Endothelial cell of umbilical vein (primary cell): Measurements from ENCODE around the gene GIPR. TPM values are rescaled to one million over a fixed set of nuclear protein-coding genes. Genes with fewer than 3 reads are reported as not detected.

Experiments used
- BruUV-seq: library from RNA; stranded (reverse); fragments of 400-500 nt; replicated peaks from 2 replicates; lab custom pipeline; 2021; lab: Mats Ljungman, UMichigan
- CTCF ChIA-PET: fragments of 300-600, 350-600 bp; sonication (Branson Sonifier 250); formaldehyde crosslinking; loops from one replicate; lab custom pipeline; 2021; ENCODE audit warnings: antibody characterized with exemption, inconsistent platforms; lab: Charles Lee
- POLR2A ChIA-PET: fragments of 300-600, 350-600 bp; sonication (Branson Sonifier 250); formaldehyde crosslinking; loops from one replicate; lab custom pipeline; 2021; ENCODE audit warnings: antibody characterized with exemption, inconsistent platforms; lab: Charles Lee
- DNase-seq: peaks from one replicate; pipeline ENCODE4 v3.0.0-alpha.2; 2011; ENCODE audit warnings: low read depth, low spot score
- FAIRE-seq: peaks from 2 replicates; lab custom pipeline; 2011; peaks lifted over from hg19 to GRCh38; lab: Jason Lieb, UNC
- H2AFZ ChIP-seq: 2 replicates; pipeline ENCODE4 v1.6.0; 2012; ENCODE audit warnings: low read depth, low read length, control low read depth, inconsistent platforms
- H3K27ac ChIP-seq: 2 replicates; pipeline ENCODE4 v1.5.1; 2011; ENCODE audit warnings: low read depth, mild to moderate bottlenecking, control low read depth, low read length, moderate library complexity; ENCODE audit not compliant: insufficient read depth
- H3K27me3 ChIP-seq, 2 experiments: 2 replicates each; pipeline versions ENCODE4 v1.6.0 to v1.6.1; 2011; ENCODE audit warnings: low read length in 2 of 2, mixed read lengths in 1 of 2; ENCODE audit not compliant: control insufficient read depth in 2 of 2, insufficient read depth in 2 of 2
- H3K36me3 ChIP-seq, 2 experiments: 2 replicates in 1 of 2; 3 replicates in 1 of 2; pipeline ENCODE4 v1.5.1; 2011; ENCODE audit warnings: low read length in 2 of 2, mild to moderate bottlenecking in 1 of 2, moderate library complexity in 1 of 2; ENCODE audit not compliant: control insufficient read depth in 2 of 2, insufficient read depth in 2 of 2; ENCODE audit errors: extremely low read depth in 1 of 2
- H3K4me1 ChIP-seq: 3 replicates; pipeline ENCODE4 v1.5.1; 2011; ENCODE audit warnings: mild to moderate bottlenecking, low read length; ENCODE audit not compliant: control insufficient read depth, insufficient read depth; ENCODE audit errors: extremely low read depth
- H3K4me2 ChIP-seq: 2 replicates; pipeline ENCODE4 v1.6.1; 2011; ENCODE audit warnings: low read length, control low read depth, mixed read lengths; ENCODE audit not compliant: insufficient read depth
- H3K4me3 ChIP-seq, 3 experiments: fragments of 200-600 bp in 1 of 3; sonication (generic), shearing (Covaris generic) in 1 of 3; replicated peaks in 1 of 3; 2 replicates each; pipeline ENCODE4 v1.5.1; 2011 to 2016; ENCODE audit warnings: control low read depth in 3 of 3, low read length in 3 of 3, mild to moderate bottlenecking in 2 of 3, inconsistent platforms in 1 of 3, low read depth in 1 of 3, moderate library complexity in 1 of 3; ENCODE audit not compliant: insufficient read depth in 1 of 3
- H3K79me2 ChIP-seq: 2 replicates; pipeline ENCODE4 v1.6.0; 2012; ENCODE audit warnings: low read length, inconsistent platforms; ENCODE audit not compliant: control insufficient read depth, insufficient read depth
- H3K9ac ChIP-seq: replicated peaks from 2 replicates; pipeline ENCODE3; 2011; ENCODE audit warnings: low read length, control low read depth; ENCODE audit not compliant: insufficient read depth; ENCODE audit errors: extremely low read depth
- H3K9me1 ChIP-seq: replicated peaks from 3 replicates; pipeline ENCODE4 v1.6.0; 2011; ENCODE audit warnings: mild to moderate bottlenecking, low read length; ENCODE audit not compliant: control insufficient read depth, insufficient read depth; ENCODE audit errors: extremely low read depth
- H3K9me3 ChIP-seq: replicated peaks from 2 replicates; pipeline ENCODE4 v1.5.1; 2012; ENCODE audit warnings: low read length, inconsistent platforms; ENCODE audit not compliant: control insufficient read depth, insufficient read depth
- H4K20me1 ChIP-seq: replicated peaks from 2 replicates; pipeline ENCODE3; 2011; ENCODE audit warnings: mild to moderate bottlenecking, low read length; ENCODE audit not compliant: control insufficient read depth, insufficient read depth; ENCODE audit errors: extremely low read depth
- GATA2 ChIP-seq: IDR thresholded peaks from 2 replicates; pipeline ENCODE4 v1.7.0; 2011; ENCODE audit warnings: low read depth, mild to moderate bottlenecking, moderate library complexity, mixed read lengths, low read length; ENCODE audit not compliant: insufficient read length, insufficient read depth
- JUN ChIP-seq: IDR thresholded peaks from 2 replicates; pipeline ENCODE4 v1.6.1; 2011; ENCODE audit warnings: borderline replicate concordance, low read depth; ENCODE audit not compliant: insufficient read length, insufficient read depth
- dilution Hi-C: fragments of 300-500 bp; cut with MboI; formaldehyde crosslinking; loops from one replicate; pipeline ENCODE4 v1.15.0; 2019; ENCODE audit warnings: low sequenced_read_pairs; ENCODE audit not compliant: extremely low pct_ligation_motif_present
- intact Hi-C: fragments of 100-400 bp; cut with micrococcal nuclease; formaldehyde crosslinking; loops from one replicate; pipeline ENCODE4 v1.10.0; 2022
- polyA plus RNA-seq, 4 experiments: library from polyadenylated mRNA; depleted of rRNA in 3 of 4; stranded (reverse) in 3 of 4; unstranded in 1 of 4; fragments of >200 nt; gene quantifications; 2 replicates each; pipeline versions ENCODE4 v1.2.1 to v1.2.3, GENCODE V29; 2011 to 2012; ENCODE audit warnings: missing spikeins in 1 of 4
- total RNA-seq: library from RNA; stranded (reverse); gene quantifications from 2 replicates; pipeline ENCODE4 v1.2.3, GENCODE V29; 2021

The GIPR gene
- total and polyA plus RNA-seq, 2 donors (not counting 3 experiments of a cell fraction or from before 2014, with no cell fraction given): not detected

- DNase-seq (no peak), FAIRE-seq (no peak)
- dilution Hi-C loops (no loop called here), intact Hi-C loops (loop anchor here (1.0 to 5.0 kb wide), 6 partner anchors 30 to 217 kb away; partner anchors contain the start of gene OPA3)
- TF ChIP-seq GATA2 (no peak), JUN (no peak)
- Histone ChIP-seq H2AFZ (no peak overlapping the region), H3K4me2 (no peak overlapping the region), H3K9me3 (no peaks in the 10 kb centered on the region), H3K79me2 (no peaks in the 10 kb centered on the region), H4K20me1 (no peaks in the 10 kb centered on the region), H3K4me1 (peaks cover 33% of the 10 kb centered on the region), H3K4me3 (no peak overlapping the region), H3K9me1 (no peaks in the 10 kb centered on the region), H3K27ac (no peak overlapping the region), H3K27me3 (no peaks in the 10 kb centered on the region), H3K9ac (no peak overlapping the region), H3K36me3 (no peaks in the 10 kb centered on the region)
- CTCF ChIA-PET: interaction anchor here (0.9 to 5.3 kb wide), 11 partner anchors 12 to 165 kb away, joined by 3 to 91 read pairs (median 20); partner anchors contain the start of genes GPR4 and OPA3
- POLR2A ChIA-PET: no interaction called here
- BruUV-seq: no TSS peak
Observed at GRCh38 chr19:45643927-45644771, 23.9 kb upstream of the GIPR start.

GRCh38 chr19:45645068-45645630, 22.9 kb upstream of the GIPR start:
- H3K4me3 ChIP-seq: peak overlapping the region; percentile 7 to 55 (median 46)
- no peaks in the 10 kb centered on the region for H3K27me3 ChIP-seq
- H3K27ac ChIP-seq: no peak overlapping the region
- BruUV-seq: no TSS peak
- H3K9me1 ChIP-seq: no peaks in the 10 kb centered on the region
- H3K9ac ChIP-seq: no peak overlapping the region
- dilution Hi-C loops (no loop called here), intact Hi-C loops (loop anchor here (1.0 to 5.0 kb wide), 2 partner anchors 47 to 139 kb away; partner anchors contain the start of genes QPCTL and SNRPD2)
- H3K4me1 ChIP-seq: peaks cover 30% of the 10 kb centered on the region
- H3K79me2 ChIP-seq: no peaks in the 10 kb centered on the region
- peak overlapping the region; percentile 38 for H3K4me2 ChIP-seq
- CTCF ChIA-PET: interaction anchor here (0.9 to 1.4 kb wide), 10 partner anchors 21 to 206 kb away, joined by 3 to 15 read pairs (median 5); no protein-coding TSS in a partner anchor
- no peak for TF ChIP-seq JUN
- H3K9me3 ChIP-seq: no peaks in the 10 kb centered on the region
- FAIRE-seq (no peak), DNase-seq (no peak)
- H2AFZ ChIP-seq: no peak overlapping the region
- H4K20me1 ChIP-seq: no peaks in the 10 kb centered on the region
- POLR2A ChIA-PET: interaction anchor here (0.6 to 1.0 kb wide), 3 partner anchors 29 to 675 kb away, joined by 3 to 5 read pairs (median 4); no protein-coding TSS in a partner anchor
- H3K36me3 ChIP-seq: no peaks in the 10 kb centered on the region
